ENCODE data around the gene KCND3.

- no peak for TF ChIP-seq CTCF (IDR thresholded peaks at IDR 0.05; ENCODE audit: low read depth, low read length)
- TF ChIP-seq POLR2A (IDR thresholded peaks at IDR 0.05; ENCODE audit: extremely low read depth, insufficient read length): no peak
- no peak for TF ChIP-seq MYC (IDR thresholded peaks at IDR 0.05; ENCODE audit: low read depth, low read length)
- TF ChIP-seq MAX (IDR thresholded peaks at IDR 0.05; ENCODE audit: low read depth, low read length): no peak
These were observed 164.3 kb downstream of the KCND3 start for GRCh38 chr1:111825217-111825616.

Data from NB4 (cell line).